H1 (cell line): ENCODE measurements around the gene HK1. TPM values are rescaled to one million over a fixed set of nuclear protein-coding genes. Genes with fewer than 3 reads are reported as not detected.

Source experiments
- CTCF ChIA-PET: fragments of 300-600 bp; sonication (Branson Sonifier 250); formaldehyde crosslinking; loops from one replicate; lab custom pipeline; 2021; ENCODE audit not compliant: partially characterized antibody; lab: Charles Lee
- POLR2A ChIA-PET: fragments of 300-600 bp; sonication (Branson Sonifier 250); formaldehyde crosslinking; loops from one replicate; lab custom pipeline; 2021; ENCODE audit warnings: inconsistent platforms; ENCODE audit not compliant: partially characterized antibody; lab: Charles Lee
- DNase-seq, 2 experiments: peaks; one replicate each; pipeline versions ENCODE4 v3.0.0 to v3.0.0-alpha.2; 2010 to 2022; ENCODE audit warnings: low spot score in 2 of 2, low read depth in 1 of 2, mixed read lengths in 1 of 2
- FAIRE-seq: peaks from 2 replicates; lab custom pipeline; 2011; peaks lifted over from hg19 to GRCh38; lab: Jason Lieb, UNC
- H2AFZ ChIP-seq: 2 replicates; pipeline ENCODE4 v1.8.1; 2012; ENCODE audit warnings: low read length, inconsistent platforms
- H2AK5ac ChIP-seq: 2 replicates; pipeline ENCODE4 v1.6.1; 2013; ENCODE audit warnings: low read depth, low read length
- H2BK120ac ChIP-seq: replicated peaks from 2 replicates; pipeline ENCODE3; 2013; ENCODE audit warnings: low read depth, low read length, inconsistent platforms
- H2BK12ac ChIP-seq: 2 replicates; pipeline ENCODE4 v1.6.1; 2013; ENCODE audit warnings: low read depth, low read length
- H2BK15ac ChIP-seq: 2 replicates; pipeline ENCODE4 v1.6.1; 2013; ENCODE audit warnings: low read length
- H2BK20ac ChIP-seq: 2 replicates; pipeline ENCODE4 v1.6.1; 2013; ENCODE audit warnings: low read length
- H2BK5ac ChIP-seq: 2 replicates; pipeline ENCODE4 v1.6.1; 2013; ENCODE audit warnings: low read depth, low read length
- H3K14ac ChIP-seq: 2 replicates; pipeline ENCODE4 v1.6.1; 2013; ENCODE audit warnings: inconsistent platforms; ENCODE audit not compliant: insufficient read length
- H3K18ac ChIP-seq: 2 replicates; pipeline ENCODE4 v1.6.1; 2013; ENCODE audit warnings: low read length; ENCODE audit errors: extremely low read depth
- H3K23ac ChIP-seq: 2 replicates; pipeline ENCODE4 v1.6.1; 2013; ENCODE audit warnings: inconsistent platforms; ENCODE audit not compliant: insufficient read length
- H3K23me2 ChIP-seq: 2 replicates; pipeline ENCODE4 v1.6.1; 2013; ENCODE audit warnings: low read depth, low read length
- H3K27ac ChIP-seq: 2 replicates; pipeline ENCODE4 v1.6.1; 2011; ENCODE audit warnings: low read depth, low read length, inconsistent platforms
- H3K27me3 ChIP-seq, 4 experiments: replicated peaks in 1 of 4; 1 replicate in 1 of 4; 2 replicates in 3 of 4; pipeline versions ENCODE4 v1.6.1 to v1.8.1; 2011 to 2013; ENCODE audit warnings: low read length in 3 of 4, mild to moderate bottlenecking in 3 of 4, inconsistent platforms in 2 of 4, mixed read lengths in 2 of 4, moderate library complexity in 1 of 4; ENCODE audit not compliant: control insufficient read depth in 3 of 4, insufficient read depth in 3 of 4; ENCODE audit errors: extremely low read depth in 1 of 4
- H3K36me3 ChIP-seq, 4 experiments: 2 replicates each; pipeline versions ENCODE4 v1.6.1 to v1.8.1; 2011 to 2013; ENCODE audit warnings: mild to moderate bottlenecking in 4 of 4, low read length in 3 of 4, moderate library complexity in 2 of 4, control low read depth in 1 of 4, inconsistent platforms in 1 of 4; ENCODE audit not compliant: insufficient read depth in 4 of 4, control insufficient read depth in 2 of 4
- H3K4ac ChIP-seq: replicated peaks from 2 replicates; pipeline ENCODE3; 2013; ENCODE audit warnings: low read length, low read depth, mixed read lengths, inconsistent platforms; ENCODE audit not compliant: insufficient read length
- H3K4me1 ChIP-seq, 4 experiments: replicated peaks in 1 of 4; 1 replicate in 1 of 4; 2 replicates in 3 of 4; pipeline versions ENCODE4 v1.6.1 to v1.8.1; 2011 to 2013; ENCODE audit warnings: low read length in 3 of 4, inconsistent platforms in 2 of 4, mixed read lengths in 1 of 4; ENCODE audit not compliant: insufficient read depth in 4 of 4, control insufficient read depth in 3 of 4
- H3K4me2 ChIP-seq, 2 experiments: 2 replicates each; pipeline versions ENCODE4 v1.6.1 to v1.8.1; 2011 to 2013; ENCODE audit warnings: low read depth in 2 of 2, low read length in 2 of 2, control low read depth in 1 of 2, inconsistent platforms in 1 of 2, mild to moderate bottlenecking in 1 of 2; ENCODE audit not compliant: insufficient read depth in 1 of 2
- H3K4me3 ChIP-seq, 4 experiments: fragments of 200-600, 300-600 bp in 1 of 4; sonication (generic), shearing (Covaris generic), sonication (Bioruptor Twin) in 1 of 4; 2 replicates each; pipeline versions ENCODE4 v1.5.1 to v1.8.1; 2011 to 2016; ENCODE audit warnings: low read length in 4 of 4, low read depth in 3 of 4, control low read depth in 2 of 4, inconsistent platforms in 2 of 4, mild to moderate bottlenecking in 2 of 4, mixed read lengths in 1 of 4, moderate library complexity in 1 of 4; ENCODE audit not compliant: insufficient read depth in 2 of 4; ENCODE audit errors: extremely low read depth in 1 of 4
- H3K56ac ChIP-seq: replicated peaks from 2 replicates; pipeline ENCODE3; 2013; ENCODE audit warnings: low read depth, mild to moderate bottlenecking, mixed read lengths, low read length, inconsistent platforms; ENCODE audit not compliant: insufficient read length
- H3K79me1 ChIP-seq: 2 replicates; pipeline ENCODE4 v1.6.1; 2013; ENCODE audit warnings: low read depth, low read length, control low read depth
- H3K79me2 ChIP-seq, 2 experiments: 2 replicates each; pipeline versions ENCODE4 v1.6.1 to v1.8.1; 2012 to 2013; ENCODE audit warnings: low read length in 2 of 2, mild to moderate bottlenecking in 2 of 2, inconsistent platforms in 1 of 2; ENCODE audit not compliant: insufficient read depth in 2 of 2, control insufficient read depth in 1 of 2
- H3K9ac ChIP-seq, 4 experiments: replicated peaks in 1 of 4; 1 replicate in 1 of 4; 2 replicates in 3 of 4; pipeline versions ENCODE4 v1.6.1 to v1.8.1; 2011 to 2013; ENCODE audit warnings: low read depth in 3 of 4, low read length in 3 of 4, control low read depth in 2 of 4, mild to moderate bottlenecking in 2 of 4, moderate library complexity in 2 of 4, inconsistent platforms in 1 of 4; ENCODE audit errors: extremely low read depth in 1 of 4
- H3K9me3 ChIP-seq, 2 experiments: 2 replicates each; pipeline versions ENCODE4 v1.6.1 to v1.8.1; 2012 to 2013; ENCODE audit warnings: mild to moderate bottlenecking in 2 of 2, moderate library complexity in 2 of 2, control low read depth in 1 of 2, inconsistent platforms in 1 of 2, low read depth in 1 of 2, low read length in 1 of 2, mixed read lengths in 1 of 2; ENCODE audit not compliant: insufficient read depth in 2 of 2
- H4K20me1 ChIP-seq, 2 experiments: replicated peaks in 1 of 2; 2 replicates each; pipeline versions ENCODE3 to v1.8.1; 2011 to 2013; ENCODE audit warnings: inconsistent platforms in 2 of 2, low read length in 2 of 2, mild to moderate bottlenecking in 1 of 2; ENCODE audit not compliant: insufficient read depth in 2 of 2, control insufficient read depth in 1 of 2
- H4K5ac ChIP-seq: 2 replicates; pipeline ENCODE4 v1.6.1; 2013; ENCODE audit warnings: low read length, low read depth, mixed read lengths, inconsistent platforms; ENCODE audit not compliant: insufficient read length
- H4K8ac ChIP-seq: 2 replicates; pipeline ENCODE4 v1.8.0; 2013; ENCODE audit warnings: mild to moderate bottlenecking, moderate library complexity, low read length, inconsistent platforms; ENCODE audit not compliant: insufficient read depth; ENCODE audit errors: extremely low read depth
- H4K91ac ChIP-seq: replicated peaks from 2 replicates; pipeline ENCODE3; 2013; ENCODE audit warnings: low read length, mixed read lengths, inconsistent platforms; ENCODE audit not compliant: insufficient read length
- ASH2L ChIP-seq: fragments of 200-600, 300-600 bp; sonication (generic); IDR thresholded peaks from one replicate; pipeline ENCODE4 v1.7.1; 2017; ENCODE audit warnings: low read length
- ATF3 ChIP-seq: IDR thresholded peaks from 2 replicates; pipeline ENCODE4 v1.6.1; 2011; ENCODE audit warnings: low read depth, mild to moderate bottlenecking, low read length; ENCODE audit not compliant: insufficient read depth
- BACH1 ChIP-seq: IDR thresholded peaks from 2 replicates; pipeline ENCODE4 v1.6.1; 2012; ENCODE audit warnings: low read length, improper control_type of control experiment
- CBX8 ChIP-seq: fragments of 300-800, 300-1000 bp; sonication (generic); IDR thresholded peaks from 2 replicates; pipeline ENCODE4 v1.7.1; 2016; ENCODE audit warnings: low read depth, low read length, borderline replicate concordance
- CHD2 ChIP-seq: IDR thresholded peaks from 2 replicates; pipeline ENCODE4 v1.6.1; 2012; ENCODE audit warnings: low read length, improper control_type of control experiment
- JUN ChIP-seq: IDR thresholded peaks from 2 replicates; pipeline ENCODE4 v1.6.1; 2011; ENCODE audit warnings: low read depth, mild to moderate bottlenecking, improper control_type of control experiment, low read length
- NRF1 ChIP-seq: IDR thresholded peaks from 2 replicates; pipeline ENCODE4 v1.6.1; 2011; ENCODE audit warnings: mild to moderate bottlenecking, low read depth, low read length, improper control_type of control experiment
- PHF8 ChIP-seq: fragments of 200-600 bp; sonication (generic); conservative IDR thresholded peaks from 2 replicates; pipeline ENCODE4 v1.7.1; 2012; ENCODE audit warnings: low read depth, mild to moderate bottlenecking, inconsistent platforms, low read length, moderate library complexity
- SIN3A ChIP-seq, 2 experiments: IDR thresholded peaks in 1 of 2; conservative IDR thresholded peaks in 1 of 2; 2 replicates each; pipeline ENCODE4 v1.6.1; 2011 to 2012; ENCODE audit warnings: low read length in 2 of 2, improper control_type of control experiment in 1 of 2, low read depth in 1 of 2, mild to moderate bottlenecking in 1 of 2
- SP1 ChIP-seq: IDR thresholded peaks from 2 replicates; pipeline ENCODE4 v1.6.1; 2011; ENCODE audit warnings: low read depth, low read length
- SRF ChIP-seq: IDR thresholded peaks from 2 replicates; pipeline ENCODE4 v1.6.1; 2011; ENCODE audit warnings: mild to moderate bottlenecking, low read depth, low read length, moderate library complexity
- WGBS, 2 experiments: shearing (Covaris generic) in 1 of 2; methylation state at CpG; one replicate each; pipeline versions ENCODE4 v1.1.6 to v1.1.7; 2013 to 2015; ENCODE audit warnings: low lambda C conversion rate in 2 of 2, mixed read lengths in 2 of 2, inconsistent platforms in 1 of 2, low coverage in 1 of 2, missing lambda C conversion rate in 1 of 2; ENCODE audit not compliant: insufficient replicate concordance in 2 of 2, insufficient coverage in 1 of 2, insufficient read length in 1 of 2; ENCODE audit errors: extremely low coverage in 1 of 2, missing lambda C conversion rate in 1 of 2; 5-methylcytosine and 5-hydroxymethylcytosine counted together
- polyA plus RNA-seq, 7 experiments: library from polyadenylated mRNA; depleted of rRNA in 3 of 7; stranded (reverse) in 5 of 7; unstranded in 2 of 7; fragments of >200 nt in 5 of 7; fragments of 200-250 nt in 2 of 7; gene quantifications; 1 replicate in 5 of 7; 2 replicates in 1 of 7; 4 replicates in 1 of 7; pipeline versions ENCODE4 v1.2.1 to v1.2.3, GENCODE V29; 2011 to 2013; ENCODE audit warnings: missing spikeins in 2 of 7, mixed read lengths in 2 of 7
- total RNA-seq: library from RNA; stranded (reverse); fragmentation: NEBNext Ultra II Directional; extraction: Animal tissue kit (Norgen Biotek cat#: 25700); gene quantifications from 2 replicates; pipeline ENCODE4 v1.2.1, GENCODE V29; 2021

Gene HK1
- total and polyA plus RNA-seq, 2 of the 8 experiments (the other 6 are each of a cell fraction or from before 2014, with no cell fraction given), result 55.8 to 247 TPM

GRCh38 chr10:69412232-69412790, 134.0 kb downstream of the HK1 start:
- no peaks in the 10 kb centered on the region for H3K27me3 ChIP-seq
- H3K18ac ChIP-seq, result no peak overlapping the region
- H3K9ac ChIP-seq, result no peak overlapping the region
- H3K79me2 ChIP-seq, result no peaks in the 10 kb centered on the region
- H4K20me1 ChIP-seq, result no peaks in the 10 kb centered on the region
- POLR2A ChIA-PET, result interaction anchor here (1.5 to 1.7 kb wide), 2 partner anchors 12 to 36 kb away, joined by 4 to 5 read pairs; no protein-coding TSS in a partner anchor
- DNase-seq (no peak), FAIRE-seq (no peak)
- H3K14ac ChIP-seq, result no peak overlapping the region
- H3K79me1 ChIP-seq, result no peaks in the 10 kb centered on the region
- H2AK5ac ChIP-seq, result 0 out of 2 replicates have a peak overlapping the region, but pooled peaks have one; percentile 33
- no peak overlapping the region for H4K8ac ChIP-seq
- no peak overlapping the region for H3K4me3 ChIP-seq
- peak overlapping the region; percentile 33; the same call in 1 of the 2 replicates for H2BK12ac ChIP-seq
- no peaks in the 10 kb centered on the region for H3K23me2 ChIP-seq
- H2AFZ ChIP-seq, result no peak overlapping the region
- CTCF ChIA-PET, result interaction anchor here (0.7 to 3.5 kb wide), 8 partner anchors 11 to 223 kb away, joined by 3 to 28 read pairs (median 3); no protein-coding TSS in a partner anchor
- H3K4me1 ChIP-seq, result peaks cover 0 to 3% (median under 1%) of the 10 kb centered on the region in 4 experiments; a peak in 2 of 7 replicates
- no peak overlapping the region for H4K91ac ChIP-seq
- H3K56ac ChIP-seq, result no peak overlapping the region
- WGBS, 2 experiments, result 84% methylated on average over 3 of the region's 3 CpGs; no CpG with 5 or more reads in 1 of the 2 experiments
- no peak overlapping the region for H2BK120ac ChIP-seq
- H3K4ac ChIP-seq, result no peak overlapping the region
- no peak overlapping the region for H3K4me2 ChIP-seq
- no peaks in the 10 kb centered on the region for H3K36me3 ChIP-seq
- H3K27ac ChIP-seq, result no peak overlapping the region
- no peak overlapping the region for H4K5ac ChIP-seq
- no peak overlapping the region for H2BK20ac ChIP-seq
- H3K9me3 ChIP-seq, result no peaks in the 10 kb centered on the region
- H2BK15ac ChIP-seq, result no peak overlapping the region
- H2BK5ac ChIP-seq, result no peak overlapping the region
- no peak overlapping the region for H3K23ac ChIP-seq
- TF ChIP-seq CHD2 (no peak), ASH2L (no peak), JUN (no peak), SIN3A (conservative IDR thresholded peaks at IDR 0.05 in 1 of 2, IDR thresholded peaks at IDR 0.05 in 1 of 2; ENCODE audit: low read depth in 1 of 2, low read length in 2 of 2) (no peak), SRF (no peak), BACH1 (no peak), CBX8 (no peak), PHF8 (no peak), ATF3 (no peak), NRF1 (no peak), SP1 (no peak)
